GM23338 (cell line): Measurements from ENCODE around the gene SLC6A11. TPM values are rescaled to one million over a fixed set of nuclear protein-coding genes. Genes with fewer than 3 reads are reported as not detected.

ENCODE experiments used
- ATAC-seq: fragments of 200-7000 bp; cut with Tn5 transposase; 3 replicates; pipeline ENCODE4 v1.9.1; 2020
- DNase-seq: peaks from one replicate; pipeline ENCODE4 v3.0.0-alpha.2; 2015; ENCODE audit warnings: low spot score
- H2AFZ ChIP-seq: fragments of 200-600 bp; sonication (generic); 2 replicates; pipeline ENCODE4 v1.8.0; 2016; ENCODE audit warnings: antibody characterized with exemption, mild to moderate bottlenecking, moderate library complexity
- H3F3A ChIP-seq: fragments of 200-600 bp; sonication (generic); replicated peaks from 2 replicates; pipeline ENCODE4 v1.8.0; 2017; ENCODE audit warnings: antibody characterized with exemption, mixed run types, low read depth
- H3K27ac ChIP-seq: fragments of 200-600 bp; sonication (generic); 2 replicates; pipeline ENCODE4 v1.6.1; 2016; ENCODE audit warnings: low read depth
- H3K27me3 ChIP-seq: fragments of 200-600 bp; sonication (generic); 2 replicates; pipeline ENCODE4 v1.8.0; 2016; ENCODE audit warnings: mild to moderate bottlenecking, mixed run types, moderate library complexity; ENCODE audit not compliant: insufficient read depth
- H3K36me3 ChIP-seq: fragments of 200-600 bp; sonication (generic); 2 replicates; pipeline ENCODE4 v1.8.0; 2016; ENCODE audit warnings: mild to moderate bottlenecking; ENCODE audit not compliant: insufficient read depth
- H3K4me1 ChIP-seq: fragments of 200-600 bp; sonication (generic); 2 replicates; pipeline ENCODE4 v1.8.0; 2016; ENCODE audit warnings: mild to moderate bottlenecking, moderate library complexity; ENCODE audit not compliant: insufficient read depth
- H3K4me2 ChIP-seq: fragments of 200-600 bp; sonication (generic); 2 replicates; pipeline ENCODE4 v1.7.1; 2017; ENCODE audit warnings: mixed run types
- H3K4me3 ChIP-seq: fragments of 200-600 bp; sonication (generic); 2 replicates; pipeline ENCODE4 v1.6.1; 2016; ENCODE audit warnings: mixed run types
- H3K79me2 ChIP-seq: fragments of 200-600 bp; sonication (generic); replicated peaks from 2 replicates; pipeline ENCODE4 v1.8.0; 2017; ENCODE audit warnings: mild to moderate bottlenecking; ENCODE audit not compliant: insufficient read depth
- H3K9me2 ChIP-seq: fragments of 200-600 bp; sonication (generic); 2 replicates; pipeline ENCODE4 v1.8.0; 2017; ENCODE audit not compliant: insufficient read depth
- H4K20me1 ChIP-seq: fragments of 200-600 bp; sonication (generic); replicated peaks from 2 replicates; pipeline ENCODE4 v1.8.0; 2017; ENCODE audit warnings: mild to moderate bottlenecking; ENCODE audit not compliant: insufficient read depth
- H3K27ac Mint-ChIP-seq: 2 replicates; pipeline ENCODE4 v1.8.0; 2020; ENCODE audit warnings: inconsistent platforms, mild to moderate bottlenecking, moderate library complexity, mixed read lengths
- H3K27me3 Mint-ChIP-seq: 3 replicates; pipeline ENCODE4 v1.8.0; 2022; ENCODE audit warnings: low read depth, mild to moderate bottlenecking, moderate library complexity, mixed read lengths, inconsistent platforms; ENCODE audit not compliant: insufficient read depth, poor library complexity
- H3K36me3 Mint-ChIP-seq: 3 replicates; pipeline ENCODE4 v1.8.0; 2021; ENCODE audit warnings: low read depth, mild to moderate bottlenecking, inconsistent platforms, moderate library complexity, mixed read lengths
- H3K4me1 Mint-ChIP-seq: 3 replicates; pipeline ENCODE4 v1.8.0; 2020; ENCODE audit warnings: mild to moderate bottlenecking, inconsistent platforms, mixed read lengths
- H3K4me3 Mint-ChIP-seq: 3 replicates; pipeline ENCODE4 v1.8.0; 2021; ENCODE audit warnings: moderate library complexity, mild to moderate bottlenecking, inconsistent platforms, mixed read lengths
- H3K9me3 Mint-ChIP-seq: 3 replicates; pipeline ENCODE4 v1.8.0; 2020; ENCODE audit warnings: moderate library complexity, mild to moderate bottlenecking, inconsistent platforms, mixed read lengths
- CREB1 ChIP-seq: fragments of 250-450 bp; sonication (Bioruptor Pico); IDR thresholded peaks from 2 replicates; pipeline ENCODE4 v1.5.0; 2020; ENCODE audit warnings: low read depth, mild to moderate bottlenecking, moderate library complexity
- ETS1 ChIP-seq: IDR thresholded peaks from 2 replicates; pipeline ENCODE4 v1.6.1; 2016; ENCODE audit warnings: antibody characterized with exemption
- EZH2 ChIP-seq: fragments of 200-600 bp; sonication (generic); IDR thresholded peaks from one replicate; pipeline ENCODE4 v1.8.0; 2017; ENCODE audit warnings: antibody characterized with exemption, mild to moderate bottlenecking, low read depth; ENCODE audit not compliant: unreplicated experiment
- EZH2phosphoT487 ChIP-seq: fragments of 200-600 bp; sonication (generic); IDR thresholded peaks from one replicate; pipeline ENCODE4 v1.8.1; 2018; ENCODE audit warnings: antibody characterized with exemption; ENCODE audit not compliant: unreplicated experiment
- JUNB ChIP-seq: IDR thresholded peaks from one replicate; pipeline ENCODE4 v1.6.1; 2016; ENCODE audit warnings: antibody characterized with exemption; ENCODE audit not compliant: unreplicated experiment
- NANOG ChIP-seq: IDR thresholded peaks from 2 replicates; pipeline ENCODE4 v1.6.1; 2016; ENCODE audit warnings: antibody characterized with exemption, borderline replicate concordance
- POLR2AphosphoS5 ChIP-seq: IDR thresholded peaks from 2 replicates; pipeline ENCODE4 v1.6.1; 2016; ENCODE audit warnings: antibody characterized with exemption, low read depth
- STAT1 ChIP-seq: IDR thresholded peaks from one replicate; pipeline ENCODE4 v1.6.1; 2016; ENCODE audit warnings: antibody characterized with exemption; ENCODE audit not compliant: unreplicated experiment
- ZNF114 ChIP-seq: fragments of 250-450 bp; sonication (Bioruptor Pico); IDR thresholded peaks from 2 replicates; pipeline ENCODE4 v1.5.0; 2020; ENCODE audit warnings: mild to moderate bottlenecking, moderate library complexity
- ZNF331 ChIP-seq: fragments of 250-450 bp; sonication (Bioruptor Pico); IDR thresholded peaks from 2 replicates; pipeline ENCODE4 v1.5.0; 2020; ENCODE audit warnings: low read depth, mild to moderate bottlenecking, moderate library complexity
- polyA plus RNA-seq: library from polyadenylated mRNA; unstranded; fragments of >200 nt; fragmentation: Nextera tagmentation; extraction: Ambion mirVana; gene quantifications from 2 replicates; pipeline ENCODE4 v1.2.1, GENCODE V29; 2016
- total RNA-seq: library from RNA; depleted of rRNA; stranded (reverse); fragments of >200 nt; shearing (Covaris generic); gene quantifications from 2 replicates; pipeline ENCODE4 v1.2.3, GENCODE V29; 2014
- TF ChIP-seq, protein P1 (sequence below): fragments of 250-450 bp; sonication (Bioruptor Pico); IDR thresholded peaks from 2 replicates; pipeline ENCODE4 v1.5.0; 2020; ENCODE audit warnings: mild to moderate bottlenecking, moderate library complexity
- TF ChIP-seq, protein P2 (sequence below): IDR thresholded peaks from one replicate; pipeline ENCODE4 v1.6.1; 2018; ENCODE audit warnings: antibody characterized with exemption; ENCODE audit not compliant: unreplicated experiment
- TF ChIP-seq, protein P3 (sequence below), 2 experiments: fragments of 200-600 bp in 1 of 2; sonication (generic) in 1 of 2; conservative IDR thresholded peaks; 2 replicates each; pipeline versions ENCODE4 v1.5.1 to v1.6.1; 2016 to 2017; ENCODE audit warnings: antibody characterized with exemption in 2 of 2, low read depth in 2 of 2, mild to moderate bottlenecking in 2 of 2, moderate library complexity in 1 of 2

SLC6A11 gene
- total and polyA plus RNA-seq, 2 experiments from 2014 or later: 0.47 to 1.1 TPM

- Histone ChIP-seq H3K27ac (no peak overlapping the region), H3K4me1 (peaks cover 4% of the 10 kb centered on the region; the same call in 1 of the 2 replicates), H4K20me1 (no peaks in the 10 kb centered on the region), H3K79me2 (no peaks in the 10 kb centered on the region), H3K4me2 (no peak overlapping the region), H3K4me3 (no peak overlapping the region), H3K36me3 (no peaks in the 10 kb centered on the region), H3K27me3 (no peaks in the 10 kb centered on the region), H3K9me2 (no peaks in the 10 kb centered on the region), H3F3A (no peaks in the 10 kb centered on the region), H2AFZ (no peak overlapping the region)
- H3K9me3 Mint-ChIP-seq: no peaks in the 10 kb centered on the region
- no peak for DNase-seq
- ATAC-seq: no peak
- TF ChIP-seq JUNB (no peak), ZNF114 (CRISPR knock-in tag) (no peak), CREB1 (CRISPR knock-in tag) (no peak), STAT1 (no peak), POLR2AphosphoS5 (no peak), ZNF331 (CRISPR knock-in tag) (no peak), EZH2 (no peak), EZH2phosphoT487 (no peak), ETS1 (no peak), NANOG (no peak)
- TF ChIP-seq, protein P1, sequence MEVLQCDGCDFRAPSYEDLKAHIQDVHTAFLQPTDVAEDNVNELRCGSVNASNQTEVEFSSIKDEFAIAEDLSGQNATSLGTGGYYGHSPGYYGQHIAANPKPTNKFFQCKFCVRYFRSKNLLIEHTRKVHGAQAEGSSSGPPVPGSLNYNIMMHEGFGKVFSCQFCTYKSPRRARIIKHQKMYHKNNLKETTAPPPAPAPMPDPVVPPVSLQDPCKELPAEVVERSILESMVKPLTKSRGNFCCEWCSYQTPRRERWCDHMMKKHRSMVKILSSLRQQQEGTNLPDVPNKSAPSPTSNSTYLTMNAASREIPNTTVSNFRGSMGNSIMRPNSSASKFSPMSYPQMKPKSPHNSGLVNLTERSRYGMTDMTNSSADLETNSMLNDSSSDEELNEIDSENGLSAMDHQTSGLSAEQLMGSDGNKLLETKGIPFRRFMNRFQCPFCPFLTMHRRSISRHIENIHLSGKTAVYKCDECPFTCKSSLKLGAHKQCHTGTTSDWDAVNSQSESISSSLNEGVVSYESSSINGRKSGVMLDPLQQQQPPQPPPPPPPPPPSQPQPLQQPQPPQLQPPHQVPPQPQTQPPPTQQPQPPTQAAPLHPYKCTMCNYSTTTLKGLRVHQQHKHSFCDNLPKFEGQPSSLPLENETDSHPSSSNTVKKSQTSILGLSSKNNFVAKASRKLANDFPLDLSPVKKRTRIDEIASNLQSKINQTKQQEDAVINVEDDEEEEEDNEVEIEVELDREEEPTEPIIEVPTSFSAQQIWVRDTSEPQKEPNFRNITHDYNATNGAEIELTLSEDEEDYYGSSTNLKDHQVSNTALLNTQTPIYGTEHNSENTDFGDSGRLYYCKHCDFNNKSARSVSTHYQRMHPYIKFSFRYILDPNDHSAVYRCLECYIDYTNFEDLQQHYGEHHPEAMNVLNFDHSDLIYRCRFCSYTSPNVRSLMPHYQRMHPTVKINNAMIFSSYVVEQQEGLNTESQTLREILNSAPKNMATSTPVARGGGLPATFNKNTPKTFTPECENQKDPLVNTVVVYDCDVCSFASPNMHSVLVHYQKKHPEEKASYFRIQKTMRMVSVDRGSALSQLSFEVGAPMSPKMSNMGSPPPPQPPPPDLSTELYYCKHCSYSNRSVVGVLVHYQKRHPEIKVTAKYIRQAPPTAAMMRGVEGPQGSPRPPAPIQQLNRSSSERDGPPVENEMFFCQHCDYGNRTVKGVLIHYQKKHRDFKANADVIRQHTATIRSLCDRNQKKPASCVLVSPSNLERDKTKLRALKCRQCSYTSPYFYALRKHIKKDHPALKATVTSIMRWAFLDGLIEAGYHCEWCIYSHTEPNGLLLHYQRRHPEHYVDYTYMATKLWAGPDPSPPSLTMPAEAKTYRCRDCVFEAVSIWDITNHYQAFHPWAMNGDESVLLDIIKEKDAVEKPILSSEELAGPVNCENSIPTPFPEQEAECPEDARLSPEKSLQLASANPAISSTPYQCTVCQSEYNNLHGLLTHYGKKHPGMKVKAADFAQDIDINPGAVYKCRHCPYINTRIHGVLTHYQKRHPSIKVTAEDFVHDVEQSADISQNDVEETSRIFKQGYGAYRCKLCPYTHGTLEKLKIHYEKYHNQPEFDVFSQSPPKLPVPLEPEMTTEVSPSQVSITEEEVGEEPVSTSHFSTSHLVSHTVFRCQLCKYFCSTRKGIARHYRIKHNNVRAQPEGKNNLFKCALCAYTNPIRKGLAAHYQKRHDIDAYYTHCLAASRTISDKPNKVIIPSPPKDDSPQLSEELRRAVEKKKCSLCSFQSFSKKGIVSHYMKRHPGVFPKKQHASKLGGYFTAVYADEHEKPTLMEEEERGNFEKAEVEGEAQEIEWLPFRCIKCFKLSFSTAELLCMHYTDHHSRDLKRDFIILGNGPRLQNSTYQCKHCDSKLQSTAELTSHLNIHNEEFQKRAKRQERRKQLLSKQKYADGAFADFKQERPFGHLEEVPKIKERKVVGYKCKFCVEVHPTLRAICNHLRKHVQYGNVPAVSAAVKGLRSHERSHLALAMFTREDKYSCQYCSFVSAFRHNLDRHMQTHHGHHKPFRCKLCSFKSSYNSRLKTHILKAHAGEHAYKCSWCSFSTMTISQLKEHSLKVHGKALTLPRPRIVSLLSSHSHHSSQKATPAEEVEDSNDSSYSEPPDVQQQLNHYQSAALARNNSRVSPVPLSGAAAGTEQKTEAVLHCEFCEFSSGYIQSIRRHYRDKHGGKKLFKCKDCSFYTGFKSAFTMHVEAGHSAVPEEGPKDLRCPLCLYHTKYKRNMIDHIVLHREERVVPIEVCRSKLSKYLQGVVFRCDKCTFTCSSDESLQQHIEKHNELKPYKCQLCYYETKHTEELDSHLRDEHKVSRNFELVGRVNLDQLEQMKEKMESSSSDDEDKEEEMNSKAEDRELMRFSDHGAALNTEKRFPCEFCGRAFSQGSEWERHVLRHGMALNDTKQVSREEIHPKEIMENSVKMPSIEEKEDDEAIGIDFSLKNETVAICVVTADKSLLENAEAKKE (CRISPR knock-in tag): no peak
- TF ChIP-seq, protein P2, sequence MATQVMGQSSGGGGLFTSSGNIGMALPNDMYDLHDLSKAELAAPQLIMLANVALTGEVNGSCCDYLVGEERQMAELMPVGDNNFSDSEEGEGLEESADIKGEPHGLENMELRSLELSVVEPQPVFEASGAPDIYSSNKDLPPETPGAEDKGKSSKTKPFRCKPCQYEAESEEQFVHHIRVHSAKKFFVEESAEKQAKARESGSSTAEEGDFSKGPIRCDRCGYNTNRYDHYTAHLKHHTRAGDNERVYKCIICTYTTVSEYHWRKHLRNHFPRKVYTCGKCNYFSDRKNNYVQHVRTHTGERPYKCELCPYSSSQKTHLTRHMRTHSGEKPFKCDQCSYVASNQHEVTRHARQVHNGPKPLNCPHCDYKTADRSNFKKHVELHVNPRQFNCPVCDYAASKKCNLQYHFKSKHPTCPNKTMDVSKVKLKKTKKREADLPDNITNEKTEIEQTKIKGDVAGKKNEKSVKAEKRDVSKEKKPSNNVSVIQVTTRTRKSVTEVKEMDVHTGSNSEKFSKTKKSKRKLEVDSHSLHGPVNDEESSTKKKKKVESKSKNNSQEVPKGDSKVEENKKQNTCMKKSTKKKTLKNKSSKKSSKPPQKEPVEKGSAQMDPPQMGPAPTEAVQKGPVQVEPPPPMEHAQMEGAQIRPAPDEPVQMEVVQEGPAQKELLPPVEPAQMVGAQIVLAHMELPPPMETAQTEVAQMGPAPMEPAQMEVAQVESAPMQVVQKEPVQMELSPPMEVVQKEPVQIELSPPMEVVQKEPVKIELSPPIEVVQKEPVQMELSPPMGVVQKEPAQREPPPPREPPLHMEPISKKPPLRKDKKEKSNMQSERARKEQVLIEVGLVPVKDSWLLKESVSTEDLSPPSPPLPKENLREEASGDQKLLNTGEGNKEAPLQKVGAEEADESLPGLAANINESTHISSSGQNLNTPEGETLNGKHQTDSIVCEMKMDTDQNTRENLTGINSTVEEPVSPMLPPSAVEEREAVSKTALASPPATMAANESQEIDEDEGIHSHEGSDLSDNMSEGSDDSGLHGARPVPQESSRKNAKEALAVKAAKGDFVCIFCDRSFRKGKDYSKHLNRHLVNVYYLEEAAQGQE: no peak
- TF ChIP-seq, protein P3, sequence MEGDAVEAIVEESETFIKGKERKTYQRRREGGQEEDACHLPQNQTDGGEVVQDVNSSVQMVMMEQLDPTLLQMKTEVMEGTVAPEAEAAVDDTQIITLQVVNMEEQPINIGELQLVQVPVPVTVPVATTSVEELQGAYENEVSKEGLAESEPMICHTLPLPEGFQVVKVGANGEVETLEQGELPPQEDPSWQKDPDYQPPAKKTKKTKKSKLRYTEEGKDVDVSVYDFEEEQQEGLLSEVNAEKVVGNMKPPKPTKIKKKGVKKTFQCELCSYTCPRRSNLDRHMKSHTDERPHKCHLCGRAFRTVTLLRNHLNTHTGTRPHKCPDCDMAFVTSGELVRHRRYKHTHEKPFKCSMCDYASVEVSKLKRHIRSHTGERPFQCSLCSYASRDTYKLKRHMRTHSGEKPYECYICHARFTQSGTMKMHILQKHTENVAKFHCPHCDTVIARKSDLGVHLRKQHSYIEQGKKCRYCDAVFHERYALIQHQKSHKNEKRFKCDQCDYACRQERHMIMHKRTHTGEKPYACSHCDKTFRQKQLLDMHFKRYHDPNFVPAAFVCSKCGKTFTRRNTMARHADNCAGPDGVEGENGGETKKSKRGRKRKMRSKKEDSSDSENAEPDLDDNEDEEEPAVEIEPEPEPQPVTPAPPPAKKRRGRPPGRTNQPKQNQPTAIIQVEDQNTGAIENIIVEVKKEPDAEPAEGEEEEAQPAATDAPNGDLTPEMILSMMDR (conservative IDR thresholded peaks at IDR 0.05; ENCODE audit: low read depth in 2 of 2): no peak
- H3K27me3 Mint-ChIP-seq: peaks cover 3% of the 10 kb centered on the region
- no peaks in the 10 kb centered on the region for H3K36me3 Mint-ChIP-seq
- H3K4me1 Mint-ChIP-seq: peaks cover 5% of the 10 kb centered on the region; the same call in 2 of the 3 replicates
- H3K27ac Mint-ChIP-seq: no peak overlapping the region
- H3K4me3 Mint-ChIP-seq: no peak overlapping the region
Measured at GRCh38 chr3:10933470-10933804, 117.4 kb downstream of the SLC6A11 start.
